Measurements from ENCODE around the gene S100Z.
"Not testable (repeated sequence)": the region's sequence is repeated elsewhere in the genome, so short reads cannot be mapped to it uniquely, and the experiment has no call there.

Gene S100Z

DNA sequence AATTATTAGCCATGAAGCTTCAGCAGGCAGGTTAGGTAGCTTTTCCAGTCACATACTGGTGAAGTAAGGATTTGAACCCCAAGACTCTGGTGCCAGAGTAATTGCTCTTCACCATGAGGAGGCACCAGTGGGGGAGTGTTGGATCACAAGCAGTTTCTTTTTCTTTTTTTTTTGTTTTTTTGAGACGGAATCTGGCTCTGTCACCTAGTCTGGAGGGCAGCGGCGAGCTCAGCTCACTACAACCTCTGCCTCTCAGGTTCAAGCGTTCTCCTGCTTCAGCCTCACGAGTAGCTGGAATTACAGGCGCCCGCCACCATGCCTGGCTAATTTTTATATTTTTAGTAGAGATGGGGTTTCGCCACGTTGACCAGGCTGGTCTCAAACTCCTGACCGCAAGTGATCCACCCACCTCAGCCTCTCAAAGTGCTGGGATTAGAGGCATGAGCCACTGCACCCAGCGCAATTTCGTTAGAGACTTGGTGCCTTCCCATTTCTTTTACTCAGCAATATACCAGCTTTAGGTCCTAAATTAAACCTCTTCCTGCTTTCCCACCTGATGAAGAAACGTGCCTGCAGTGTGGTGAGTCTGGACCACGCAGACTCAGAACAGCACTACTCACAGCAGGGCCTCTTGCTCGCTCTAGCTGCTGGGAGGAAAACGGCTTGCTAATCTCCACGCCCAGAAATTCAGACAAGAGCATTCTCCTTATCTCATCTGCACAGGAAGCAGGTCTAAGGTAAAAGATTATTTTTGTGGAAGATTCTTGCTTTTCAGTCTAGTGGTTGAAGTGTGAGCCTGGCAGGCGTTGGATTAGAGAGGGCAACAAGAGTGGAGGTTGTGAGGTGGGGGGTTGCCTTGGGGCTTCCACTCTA, at the start of gene S100Z:
Gene S100Z, plus strand, starts transcription at position 596 of the 873 bp plus-strand sequence. CDS start 25,346 bp downstream, outside the sequence.
- no peak for DNase-seq

GRCh38 chr5:76800579-76800978, 49.2 kb upstream of the S100Z start:
- DNase-seq: no peak

DNA sequence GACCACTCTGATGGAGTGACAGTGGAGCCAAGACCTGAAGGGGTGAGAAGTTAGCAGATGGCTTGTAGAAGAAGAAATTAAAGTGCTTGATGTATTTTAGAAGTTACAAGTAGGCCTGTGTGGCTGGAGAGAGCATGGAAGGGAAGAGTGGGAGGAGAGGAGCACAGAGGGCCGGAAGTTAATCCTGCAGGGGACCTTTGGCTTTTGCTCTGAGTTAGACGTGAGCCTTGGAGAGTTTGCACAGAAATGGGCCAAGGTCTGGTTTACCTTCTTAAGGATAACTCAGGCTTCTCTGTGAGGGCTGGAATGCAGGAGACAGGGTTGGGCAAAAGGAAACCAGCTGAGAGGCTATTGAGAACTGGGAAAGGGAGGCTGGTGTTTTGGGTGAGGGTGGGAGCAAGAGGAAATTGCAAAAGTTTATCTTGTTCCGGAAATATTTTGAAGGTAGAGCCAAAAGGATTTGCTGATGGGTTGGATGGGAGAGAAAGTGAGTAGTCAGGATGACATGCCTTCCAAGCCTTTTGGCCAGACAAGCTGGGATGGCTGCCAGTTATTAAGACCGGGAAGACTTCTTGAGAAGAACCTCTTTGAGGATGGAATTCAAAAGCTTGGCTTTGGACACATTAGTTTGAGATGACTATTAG, 48.5 kb upstream of the S100Z start:
- DNase-seq: no peak

DNA sequence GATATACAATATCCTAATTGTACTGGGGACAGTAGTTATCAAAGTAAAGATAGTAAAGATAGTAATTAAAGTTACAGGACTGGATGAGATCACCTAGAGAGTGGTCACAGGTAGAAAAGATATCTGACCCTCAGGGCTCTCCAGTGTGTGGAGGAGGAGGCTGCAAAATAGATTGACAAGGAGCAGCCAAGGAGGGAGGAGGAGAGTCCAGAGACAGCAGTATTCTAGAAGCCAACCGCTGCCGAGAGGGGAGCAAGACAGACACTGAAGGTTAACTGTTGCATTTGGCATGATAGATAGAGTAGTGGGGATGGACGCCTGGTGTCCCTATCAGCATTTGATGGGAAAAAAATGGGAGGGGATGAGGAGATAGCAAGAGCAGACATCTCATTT, 48.0 kb upstream of the S100Z start:
- no peak for DNase-seq

DNA sequence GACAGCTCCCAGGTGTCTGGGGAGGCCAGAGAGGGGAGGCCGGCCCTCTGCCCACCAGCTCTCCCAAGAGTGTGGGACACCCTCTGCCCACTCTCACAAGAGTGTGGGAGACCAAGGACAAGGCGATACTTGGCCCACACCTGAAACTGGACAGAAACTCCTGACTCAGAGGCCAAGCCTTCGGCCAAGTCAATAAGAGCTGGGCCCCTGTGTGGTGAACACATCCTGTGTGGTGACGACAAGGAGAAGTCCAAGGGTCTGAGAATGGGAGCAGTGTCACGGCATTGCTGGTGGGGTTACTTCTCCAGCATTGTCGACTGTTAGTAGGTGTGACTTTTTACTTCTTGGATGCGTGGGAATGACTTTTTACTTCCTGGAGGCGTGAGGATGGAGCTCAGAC, 45.5 kb upstream of the S100Z start:
- DNase-seq: no peak

- no peak for DNase-seq
Measured at GRCh38 chr5:76805821-76806505, 43.9 kb upstream of the S100Z start.

DNA sequence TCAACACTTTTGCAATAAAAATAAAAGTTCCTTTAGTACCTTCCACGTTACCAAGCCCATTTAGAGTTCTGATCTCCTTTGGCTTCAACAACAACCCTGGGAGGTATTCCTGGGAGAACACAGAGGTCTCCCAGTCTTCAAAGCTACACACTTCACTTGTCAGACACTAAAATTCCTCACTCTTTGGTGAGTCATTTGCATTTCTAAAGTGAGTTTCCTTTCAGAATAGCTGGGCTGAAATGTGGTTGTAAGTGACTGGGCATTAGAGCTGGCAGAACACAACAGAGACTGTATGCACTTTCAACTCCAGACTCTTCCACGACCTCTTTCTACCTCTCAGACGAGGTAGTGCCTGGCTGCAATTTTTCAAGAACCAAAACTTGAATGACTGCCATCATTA, 42.5 kb upstream of the S100Z start:
- DNase-seq: no peak

DNA sequence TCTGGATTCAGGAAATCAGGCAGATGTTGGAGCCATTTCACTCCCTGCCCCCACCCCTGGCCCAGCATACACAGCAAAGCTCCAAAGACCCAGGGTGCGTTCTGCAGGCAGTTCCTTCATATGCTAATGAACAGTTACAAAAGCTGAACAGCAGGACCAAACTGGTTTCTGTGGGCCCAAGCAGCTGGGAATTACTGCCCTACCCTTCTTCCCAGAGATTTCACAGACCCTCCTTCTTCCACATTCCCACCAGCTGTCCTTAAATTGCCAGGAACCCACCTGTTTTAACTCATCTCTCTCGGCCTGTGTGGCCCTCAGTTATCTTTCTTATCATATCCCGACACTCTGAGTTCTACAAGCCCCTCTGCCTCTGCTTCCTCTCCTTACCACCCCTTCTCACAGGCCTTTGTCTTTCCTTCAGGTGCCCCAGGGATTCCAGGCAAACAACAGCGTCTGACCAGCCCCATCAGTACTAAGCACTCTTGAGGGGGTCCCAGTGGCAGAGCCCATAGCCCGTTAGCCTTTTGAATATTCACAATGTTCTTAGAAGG, 41.6 kb upstream of the S100Z start:
- DNase-seq: no peak

DNA sequence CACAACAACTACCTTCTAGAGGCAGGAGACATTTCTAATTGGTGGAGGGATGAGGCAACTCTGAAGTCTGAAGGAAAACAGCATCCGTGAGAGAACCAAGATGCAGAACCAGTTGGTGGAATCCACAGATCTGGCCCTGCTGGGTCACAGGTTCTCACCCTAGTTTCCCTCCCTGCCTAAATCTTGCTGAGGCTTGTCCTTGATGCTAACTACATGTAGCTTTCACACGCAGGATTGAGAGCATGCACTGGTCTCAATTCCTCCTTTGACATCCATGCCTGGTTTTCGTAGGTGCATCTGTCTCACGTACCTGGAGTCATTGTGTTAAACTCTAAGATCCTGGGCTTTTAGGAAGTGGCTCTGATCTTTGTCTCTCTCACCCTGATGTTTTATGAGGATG, 40.7 kb upstream of the S100Z start:
- DNase-seq: no peak

DNA sequence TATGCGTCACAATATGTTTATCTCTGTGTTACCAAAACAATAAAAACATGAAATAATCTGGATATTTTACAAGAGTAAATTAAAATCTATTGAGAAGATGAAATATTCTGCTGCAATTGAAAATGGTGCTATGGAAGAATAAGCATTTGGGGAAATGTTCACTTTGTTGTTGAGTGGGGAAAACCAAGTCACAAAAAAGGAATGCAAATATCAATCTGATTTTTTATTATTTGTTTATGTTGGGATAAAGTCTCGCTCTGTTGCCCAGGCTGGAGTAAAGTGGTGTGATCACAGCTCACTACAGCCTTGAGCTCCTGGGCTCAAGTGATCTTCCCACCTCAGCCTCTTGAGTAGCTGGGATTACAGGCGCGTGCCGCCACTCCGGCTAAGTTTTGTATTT, 39.6 kb upstream of the S100Z start:
- DNase-seq: no peak

DNA sequence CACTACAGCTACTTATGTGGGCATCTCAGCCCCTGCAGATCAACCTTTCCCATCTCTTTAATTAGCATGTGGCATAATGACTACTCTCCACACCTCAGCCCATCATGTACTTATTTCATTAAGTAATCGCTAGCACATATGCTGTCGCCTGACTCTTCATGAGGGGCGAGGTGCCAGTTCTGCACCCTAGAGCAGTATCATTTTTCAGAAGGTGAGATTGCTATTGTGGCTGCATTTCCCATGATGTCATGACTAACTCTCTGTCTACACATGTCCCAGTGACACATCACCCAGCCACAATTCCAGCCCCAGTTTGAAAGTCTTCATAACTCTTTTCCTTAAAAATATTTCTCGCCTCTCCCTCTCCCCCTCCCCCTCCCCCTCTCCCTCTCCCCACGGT, 38.6 kb upstream of the S100Z start:
- DNase-seq: no peak

- not testable (repeated sequence) for DNase-seq
Measured at GRCh38 chr5:76812209-76812608, 37.6 kb upstream of the S100Z start.

DNA sequence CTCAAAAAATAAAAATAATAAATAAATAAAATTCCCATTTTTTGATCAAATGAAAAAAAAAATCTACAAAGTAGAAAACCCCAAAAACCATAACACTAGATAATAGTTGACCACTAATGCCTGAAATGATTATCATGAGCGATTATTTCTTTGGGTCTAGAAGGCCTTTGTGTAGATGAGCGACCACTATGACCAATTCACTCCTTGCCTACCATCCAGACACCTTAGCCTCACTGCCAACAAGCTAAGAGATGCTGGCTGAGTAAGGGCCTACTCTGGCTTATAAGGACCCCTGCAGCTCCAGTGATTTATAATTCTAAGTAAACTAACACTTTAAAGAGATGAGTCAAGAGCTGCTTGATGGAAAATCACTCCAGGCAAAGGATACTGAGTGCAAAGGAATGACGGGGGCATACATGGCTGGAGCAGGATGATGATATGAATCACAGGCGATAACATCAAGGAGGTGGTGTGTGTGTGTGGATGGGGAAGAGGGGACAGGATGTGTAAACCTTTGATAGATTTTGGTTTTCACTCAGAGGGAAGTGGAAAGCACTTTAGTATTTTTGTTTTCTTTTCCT, 35.7 kb upstream of the S100Z start:
- DNase-seq: no peak

GRCh38 chr5:76816110-76816831, 33.5 kb upstream of the S100Z start:
- DNase-seq: no peak

DNA sequence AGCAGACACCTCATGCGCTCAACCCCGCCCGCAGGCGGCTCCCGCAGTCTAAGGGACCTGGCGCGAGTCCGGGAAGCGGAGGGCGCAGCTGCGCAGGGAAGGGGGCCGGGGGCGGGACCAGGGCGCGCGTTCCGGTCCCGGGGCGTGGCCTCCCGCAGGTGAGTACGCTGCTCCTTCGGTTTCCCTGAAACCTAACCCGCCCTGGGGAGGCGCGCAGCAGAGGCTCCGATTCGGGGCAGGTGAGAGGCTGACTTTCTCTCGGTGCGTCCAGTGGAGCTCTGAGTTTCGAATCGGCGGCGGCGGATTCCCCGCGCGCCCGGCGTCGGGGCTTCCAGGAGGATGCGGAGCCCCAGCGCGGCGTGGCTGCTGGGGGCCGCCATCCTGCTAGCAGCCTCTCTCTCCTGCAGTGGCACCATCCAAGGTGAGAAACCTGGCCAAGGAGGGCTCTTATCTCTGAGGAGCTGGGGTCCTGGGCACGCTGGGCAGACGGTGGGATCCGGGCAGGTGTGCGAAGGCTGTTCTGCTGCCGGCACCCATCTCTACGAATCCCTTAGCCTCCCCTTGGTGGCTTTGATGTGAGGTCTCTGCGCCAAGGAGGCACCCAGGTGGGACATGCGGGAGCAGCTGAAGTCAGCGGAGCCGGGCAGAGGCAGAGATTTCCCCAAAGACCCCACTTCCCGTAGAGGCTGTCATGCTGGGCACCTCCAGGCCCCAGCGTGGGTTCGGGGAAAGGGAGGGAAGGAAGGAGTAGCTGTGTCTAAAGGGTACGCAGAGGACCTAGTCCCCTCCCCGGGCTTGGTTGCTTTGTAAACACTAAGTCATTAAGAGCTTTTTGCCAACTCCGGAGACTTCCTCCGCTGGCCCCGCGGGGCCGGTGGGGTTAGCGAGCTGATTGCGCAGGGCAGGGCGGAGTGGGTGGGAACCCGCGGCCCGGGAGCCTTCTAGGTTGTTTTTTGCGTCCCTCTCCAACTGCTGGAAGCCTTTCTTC, 30.7 kb upstream of the S100Z start, which contains the start of gene F2RL1:
Gene F2RL1, plus strand, starts transcription at position 187 of the 988 bp plus-strand sequence. Its CDS starts 153 bp downstream, at position 340.
- DNase-seq: peak; percentile 77

DNA sequence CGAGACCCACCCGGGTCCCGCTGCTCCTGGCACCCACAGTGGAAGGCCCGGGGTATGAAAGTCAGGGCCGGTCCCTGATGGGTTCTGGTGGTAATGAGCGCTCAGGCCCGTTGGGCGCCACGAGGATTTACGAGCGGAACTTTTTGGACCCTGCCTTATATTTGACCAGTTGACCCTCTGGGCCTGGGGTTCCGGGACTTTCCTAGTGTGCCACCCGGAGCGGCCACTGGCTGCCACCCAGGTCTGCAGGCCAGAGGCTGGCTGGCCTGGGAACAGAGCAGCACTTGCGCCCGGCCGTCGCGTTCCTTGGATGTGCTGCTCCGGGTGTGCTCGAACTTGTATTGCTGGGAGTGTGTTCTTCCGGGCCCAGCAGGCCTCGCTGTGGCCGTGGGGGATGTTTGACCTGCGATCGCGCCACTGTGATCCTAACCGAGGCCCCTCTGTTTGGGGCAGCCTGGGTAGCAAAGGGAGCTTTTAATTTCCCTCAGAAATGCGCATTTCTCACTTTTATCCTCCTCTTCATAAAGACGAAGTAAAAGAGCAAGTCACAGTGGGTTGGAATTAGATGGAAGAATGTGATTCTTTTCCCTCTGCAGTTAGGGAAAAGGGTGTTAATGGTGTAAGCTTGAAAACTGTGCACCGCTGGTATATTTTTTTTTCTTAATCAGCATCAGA, 29.8 kb upstream of the S100Z start:
- DNase-seq: no peak

- DNase-seq: no peak
Measured at GRCh38 chr5:76820526-76820890, 29.3 kb upstream of the S100Z start.

DNA sequence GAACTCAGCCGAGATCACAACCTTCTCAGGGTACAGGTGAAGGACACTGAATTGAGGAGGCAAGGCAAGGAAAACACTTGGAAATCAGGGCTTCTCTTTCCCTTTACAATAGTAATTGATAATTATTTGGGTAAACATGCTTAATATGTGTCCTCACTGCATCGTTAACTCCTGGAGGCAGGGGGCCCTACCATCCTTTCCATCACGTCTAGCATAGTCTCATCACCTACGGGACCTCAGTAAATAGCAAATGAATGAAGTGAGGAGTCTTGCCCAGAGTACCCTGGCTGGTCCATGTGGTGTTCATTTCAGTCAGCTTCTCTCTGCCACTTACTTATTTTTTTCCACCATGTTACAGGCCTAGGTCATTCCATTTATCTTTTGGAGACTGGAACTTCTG, 28.7 kb upstream of the S100Z start:
- no peak for DNase-seq

GRCh38 chr5:76822105-76822731, 27.6 kb upstream of the S100Z start:
- DNase-seq: not testable (repeated sequence)

GRCh38 chr5:76826416-76826815, 23.4 kb upstream of the S100Z start:
- DNase-seq: not testable (repeated sequence)
